HepG2 (cell line): ENCODE results near the gene NUTF2. TPM values are rescaled to one million over a fixed set of nuclear protein-coding genes. Genes with fewer than 3 reads are reported as not detected.

Experiments
- CEBPB ChIP-seq: IDR thresholded peaks from 2 replicates; pipeline ENCODE4 v1.6.1; 2011; ENCODE audit warnings: low read depth, low read length, improper control_type of control experiment, borderline replicate concordance
- ELF1 ChIP-seq: sonication (generic); formaldehyde crosslinking; IDR thresholded peaks from 2 replicates; pipeline ENCODE4 v1.4.0; 2020; ENCODE audit warnings: missing genetic modification reagents
- FOSL1 ChIP-seq: sonication (generic); formaldehyde crosslinking; IDR thresholded peaks from 2 replicates; pipeline ENCODE4 v1.9.0; 2021; ENCODE audit warnings: missing genetic modification reagents, borderline replicate concordance
- KLF13 ChIP-seq: sonication (generic); formaldehyde crosslinking; IDR thresholded peaks from 2 replicates; pipeline ENCODE4 v1.4.0; 2020; ENCODE audit warnings: mild to moderate bottlenecking, missing genetic modification reagents
- LCORL ChIP-seq, 2 experiments: fragments of 450-650 bp in 1 of 2; sonication (generic) in 1 of 2; formaldehyde crosslinking in 1 of 2; IDR thresholded peaks; 2 replicates each; pipeline versions ENCODE4 v1.5.0 to v1.6.1; 2017 to 2020; ENCODE audit warnings: antibody characterized with exemption in 1 of 2, missing genetic modification reagents in 1 of 2
- MAF1 ChIP-seq: sonication (generic); formaldehyde crosslinking; IDR thresholded peaks from 2 replicates; pipeline ENCODE4 v1.5.0; 2020; ENCODE audit warnings: missing genetic modification reagents, borderline replicate concordance
- RFX1 ChIP-seq: fragments of 450-650 bp; IDR thresholded peaks from 2 replicates; pipeline ENCODE4 v1.6.1; 2017
- TARDBP ChIP-seq: sonication (generic); formaldehyde crosslinking; IDR thresholded peaks from 2 replicates; pipeline ENCODE4 v1.8.0; 2022; ENCODE audit warnings: mild to moderate bottlenecking, missing genetic modification reagents
- ZBTB49 ChIP-seq: sonication (generic); formaldehyde crosslinking; IDR thresholded peaks from 2 replicates; pipeline ENCODE4 v1.4.0; 2020; ENCODE audit warnings: missing genetic modification reagents, borderline replicate concordance
- ZMYM4 ChIP-seq: sonication (generic); formaldehyde crosslinking; IDR thresholded peaks from 2 replicates; pipeline ENCODE4 v1.8.1; 2023; ENCODE audit warnings: mild to moderate bottlenecking, missing genetic modification reagents
- ZNF354B ChIP-seq: sonication (generic); formaldehyde crosslinking; IDR thresholded peaks from 2 replicates; pipeline ENCODE4 v1.8.0; 2022; ENCODE audit warnings: mild to moderate bottlenecking, missing genetic modification reagents
- ZNF383 ChIP-seq: sonication (generic); formaldehyde crosslinking; IDR thresholded peaks from 2 replicates; pipeline ENCODE4 v1.4.0; 2020; ENCODE audit warnings: missing genetic modification reagents, mild to moderate bottlenecking, borderline replicate concordance
- ZNF446 ChIP-seq: sonication (generic); formaldehyde crosslinking; IDR thresholded peaks from 2 replicates; pipeline ENCODE4 v1.5.0; 2020; ENCODE audit warnings: mild to moderate bottlenecking, missing genetic modification reagents
- ZNF547 ChIP-seq: sonication (generic); formaldehyde crosslinking; IDR thresholded peaks from 2 replicates; pipeline ENCODE4 v1.5.1; 2020; ENCODE audit warnings: mild to moderate bottlenecking, missing genetic modification reagents
- ZNF670 ChIP-seq: sonication (generic); formaldehyde crosslinking; IDR thresholded peaks from 2 replicates; pipeline ENCODE4 v1.8.0; 2022; ENCODE audit warnings: mild to moderate bottlenecking, missing genetic modification reagents, borderline replicate concordance
- ZNF687 ChIP-seq: sonication (generic); formaldehyde crosslinking; IDR thresholded peaks from 2 replicates; pipeline ENCODE4 v1.5.1; 2020; ENCODE audit warnings: mild to moderate bottlenecking, missing genetic modification reagents, moderate library complexity
- ZNF841 ChIP-seq: sonication (generic); formaldehyde crosslinking; IDR thresholded peaks from 2 replicates; pipeline ENCODE4 v1.8.1; 2023; ENCODE audit warnings: missing genetic modification reagents, borderline replicate concordance
- ZSCAN12 ChIP-seq: sonication (generic); formaldehyde crosslinking; IDR thresholded peaks from 2 replicates; pipeline ENCODE4 v1.9.0; 2021; ENCODE audit warnings: mild to moderate bottlenecking, missing genetic modification reagents
- polyA plus RNA-seq, 8 experiments: library from polyadenylated mRNA; depleted of rRNA in 3 of 8; stranded (reverse) in 7 of 8; unstranded in 1 of 8; fragments of >200 nt; fragmentation: Illumina TruSeq in 4 of 8; extraction: Trizol in 4 of 8; gene quantifications; 2 replicates each; pipeline versions ENCODE4 v1.2.1 to v1.2.3, GENCODE V29; 2011 to 2016; ENCODE audit warnings: low read depth in 4 of 8, missing spikeins in 1 of 8, mixed read lengths in 1 of 8; ENCODE audit not compliant: insufficient read depth in 1 of 8
- total RNA-seq, 5 experiments: library from RNA; depleted of rRNA; stranded (reverse); fragments of >200 nt; fragmentation: Illumina TruSeq; extraction: Trizol; gene quantifications; 2 replicates each; pipeline ENCODE4 v1.2.3, GENCODE V29; 2016; ENCODE audit warnings: low read depth in 1 of 5
- TF ChIP-seq, protein P1 (sequence below): IDR thresholded peaks from 2 replicates; pipeline ENCODE4 v1.6.1; 2016; ENCODE audit warnings: mild to moderate bottlenecking
- TF ChIP-seq, protein P2 (sequence below): sonication (generic); formaldehyde crosslinking; IDR thresholded peaks from 2 replicates; pipeline ENCODE4 v1.8.1; 2023; ENCODE audit warnings: mild to moderate bottlenecking, missing genetic modification reagents, borderline replicate concordance

The NUTF2 gene
- total and polyA plus RNA-seq, 2 of the 13 experiments (the other 11 are each of a cell fraction or from before 2014, with no cell fraction given) = 168 to 214 TPM

DNA sequence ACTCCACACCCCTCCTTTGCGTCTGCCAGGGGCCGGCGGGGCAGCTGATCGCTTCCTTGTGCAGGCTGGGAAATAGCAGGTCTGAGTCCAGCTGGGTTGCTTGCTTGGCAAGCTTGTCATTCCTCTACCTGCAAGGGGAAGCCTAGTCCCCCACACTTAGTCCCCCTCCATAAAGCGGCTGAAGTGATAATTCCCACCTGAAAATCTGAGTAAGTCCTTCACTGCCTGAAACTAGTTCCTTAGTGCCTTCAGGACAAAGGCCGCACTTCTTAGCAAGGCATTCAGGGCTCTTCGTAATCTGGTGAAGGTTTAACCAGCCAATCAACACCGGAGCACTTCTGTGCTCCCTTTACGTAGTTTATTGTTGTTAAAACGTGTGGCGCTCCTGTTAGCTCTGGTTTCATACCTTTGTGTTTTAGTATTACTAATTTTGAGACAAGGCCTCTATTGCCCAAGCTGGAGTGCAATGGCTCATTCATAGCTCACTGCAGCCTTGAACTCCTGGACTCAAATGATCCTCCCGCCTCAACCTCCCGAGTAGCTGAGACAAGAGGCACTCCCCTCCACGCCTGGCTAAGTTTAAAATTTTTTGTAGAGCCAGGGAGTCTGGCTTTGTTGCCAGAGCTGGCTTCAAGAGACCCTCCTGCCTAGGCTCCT lies 47.1 kb downstream of the NUTF2 start (continued):
- TF ChIP-seq ZBTB49 (CRISPR knock-in tag) = 0 out of 2 replicates have a peak, but pooled peaks have one; percentile 29
- TF ChIP-seq ZNF670 (CRISPR knock-in tag) = 0 out of 2 replicates have a peak, but pooled peaks have one; percentile 0
- 0 out of 2 replicates have a peak, but pooled peaks have one; percentile 43 for TF ChIP-seq ZNF841 (CRISPR knock-in tag)
- TF ChIP-seq ELF1 (CRISPR knock-in tag) = peak; percentile 42; the same call in 1 of the 2 replicates
- TF ChIP-seq RFX1 = no peak
- 0 out of 2 replicates have a peak, but pooled peaks have one; percentile 67 for TF ChIP-seq ZNF687 (CRISPR knock-in tag)
- no peak for TF ChIP-seq KLF13 (CRISPR knock-in tag)
- TF ChIP-seq ZNF446 = 0 out of 2 replicates have a peak, but pooled peaks have one; percentile 5
- TF ChIP-seq ZSCAN12 (CRISPR knock-in tag) = no peak
- TF ChIP-seq ZNF383 (CRISPR knock-in tag) = no peak
- TF ChIP-seq, protein P1, sequence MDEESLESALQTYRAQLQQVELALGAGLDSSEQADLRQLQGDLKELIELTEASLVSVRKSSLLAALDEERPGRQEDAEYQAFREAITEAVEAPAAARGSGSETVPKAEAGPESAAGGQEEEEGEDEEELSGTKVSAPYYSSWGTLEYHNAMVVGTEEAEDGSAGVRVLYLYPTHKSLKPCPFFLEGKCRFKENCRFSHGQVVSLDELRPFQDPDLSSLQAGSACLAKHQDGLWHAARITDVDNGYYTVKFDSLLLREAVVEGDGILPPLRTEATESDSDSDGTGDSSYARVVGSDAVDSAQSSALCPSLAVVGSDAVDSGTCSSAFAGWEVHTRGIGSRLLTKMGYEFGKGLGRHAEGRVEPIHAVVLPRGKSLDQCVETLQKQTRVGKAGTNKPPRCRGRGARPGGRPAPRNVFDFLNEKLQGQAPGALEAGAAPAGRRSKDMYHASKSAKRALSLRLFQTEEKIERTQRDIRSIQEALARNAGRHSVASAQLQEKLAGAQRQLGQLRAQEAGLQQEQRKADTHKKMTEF (CRISPR knock-in tag) = no peak; the same call in 1 of the 2 replicates
- peak; percentile 60; the same call in 1 of the 2 replicates for TF ChIP-seq CEBPB
- TF ChIP-seq FOSL1 (CRISPR knock-in tag) = no peak
- TF ChIP-seq, protein P2, sequence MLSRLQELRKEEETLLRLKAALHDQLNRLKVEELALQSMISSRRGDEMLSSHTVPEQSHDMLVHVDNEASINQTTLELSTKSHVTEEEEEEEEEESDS (CRISPR knock-in tag) = 0 out of 2 replicates have a peak, but pooled peaks have one; percentile 6
- 0 out of 2 replicates have a peak, but pooled peaks have one; percentile 10 for TF ChIP-seq ZNF354B (CRISPR knock-in tag)
- 0 out of 2 replicates have a peak, but pooled peaks have one; percentile 1 for TF ChIP-seq MAF1
- TF ChIP-seq ZMYM4 (CRISPR knock-in tag) = 0 out of 2 replicates have a peak, but pooled peaks have one; percentile 17
- TF ChIP-seq ZNF547 (CRISPR knock-in tag) = peak; percentile 14; the same call in 1 of the 2 replicates
- TF ChIP-seq TARDBP (CRISPR knock-in tag) = 0 out of 2 replicates have a peak, but pooled peaks have one; percentile 9
- TF ChIP-seq LCORL (IDR thresholded peaks at IDR 0.05) = no peak
- TF ChIP-seq LCORL (CRISPR knock-in tag; IDR thresholded peaks at IDR 0.05) = peak; percentile 65; the same call in 1 of the 2 replicates
